Left ventricle myocardium inferior (tissue), 1 donor: ENCODE results near the gene ANKRD17. TPM values are rescaled to one million over a fixed set of nuclear protein-coding genes. Genes with fewer than 3 reads are reported as not detected.

ENCODE experiments used
- DNase-seq: peaks from one replicate; pipeline ENCODE4 v3.0.0-alpha.2; 2020
- H3K27ac ChIP-seq: fragments of 200-600 bp; replicated peaks from 2 replicates; pipeline ENCODE4 v1.8.0; 2021
- H3K27me3 ChIP-seq: fragments of 200-600 bp; 2 replicates; pipeline ENCODE4 v1.8.0; 2021; ENCODE audit warnings: low read depth
- H3K36me3 ChIP-seq: fragments of 200-600 bp; 2 replicates; pipeline ENCODE4 v1.8.0; 2021
- H3K4me1 ChIP-seq: fragments of 200-600 bp; 2 replicates; pipeline ENCODE4 v1.8.0; 2021
- H3K4me3 ChIP-seq: fragments of 200-600 bp; 2 replicates; pipeline ENCODE4 v1.8.0; 2021; ENCODE audit warnings: mild to moderate bottlenecking, moderate library complexity
- H3K9me3 ChIP-seq: fragments of 200-600 bp; replicated peaks from 2 replicates; pipeline ENCODE4 v1.8.0; 2021
- CTCF ChIP-seq: fragments of 200-600 bp; IDR thresholded peaks from 2 replicates; pipeline ENCODE4 v1.8.0; 2021; ENCODE audit warnings: antibody characterized with exemption, mild to moderate bottlenecking, borderline replicate concordance
- intact Hi-C: fragments of 100-400 bp; cut with micrococcal nuclease; formaldehyde crosslinking; loops from one replicate; pipeline ENCODE4 v1.11.0; 2022
- total RNA-seq: library from RNA; stranded (reverse); fragmentation: NEBNext Ultra II Directional; extraction: Animal tissue kit (Norgen Biotek cat#: 25700); gene quantifications from one replicate; pipeline ENCODE4 v1.2.1, GENCODE V29; 2021
- donor health status: DM: no; HTN: yes; CAD: no; lungs with severe emphysema.

Gene ANKRD17
- total RNA-seq, 1 donor from 2014 or later = 54.1 TPM

- Histone ChIP-seq H3K4me1 (peaks cover 71% of the 10 kb centered on the region), H3K9me3 (no peaks in the 10 kb centered on the region), H3K4me3 (no peak overlapping the region), H3K36me3 (no peaks in the 10 kb centered on the region), H3K27ac (no peak overlapping the region), H3K27me3 (no peaks in the 10 kb centered on the region)
- DNase-seq = no peak
- intact Hi-C loops = no loop called here
- no peak for TF ChIP-seq CTCF
Measured at GRCh38 chr4:73251384-73251783, 7.2 kb downstream of the ANKRD17 start.

- Histone ChIP-seq H3K27me3 (no peaks in the 10 kb centered on the region), H3K4me1 (peaks cover 71% of the 10 kb centered on the region), H3K27ac (no peak overlapping the region), H3K4me3 (no peak overlapping the region), H3K36me3 (no peaks in the 10 kb centered on the region), H3K9me3 (no peaks in the 10 kb centered on the region)
- intact Hi-C loops = no loop called here
- no peak for DNase-seq
- no peak for TF ChIP-seq CTCF
Measured at GRCh38 chr4:73250642-73251041, 8.0 kb downstream of the ANKRD17 start.

DNA sequence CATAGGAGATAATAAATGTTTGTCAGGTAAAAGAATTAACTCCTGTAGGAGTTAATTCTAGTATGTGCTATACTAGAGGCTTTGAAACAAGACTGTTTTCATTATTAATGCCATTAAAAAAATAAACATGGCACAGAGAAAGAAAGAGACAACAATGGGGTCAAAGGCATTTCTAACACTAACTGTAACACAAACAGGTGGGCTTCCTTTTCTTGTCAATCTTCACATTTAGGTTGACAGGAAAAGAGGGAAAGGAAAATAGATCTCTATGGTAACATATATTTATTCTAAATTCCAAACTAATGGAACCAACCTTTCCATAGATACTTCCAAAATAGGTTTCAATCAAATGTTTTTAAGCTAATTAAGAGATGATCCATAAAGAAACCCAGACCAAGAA lies 9.8 kb downstream of the ANKRD17 start:
- intact Hi-C loops = no loop called here
- no peak for TF ChIP-seq CTCF
- no peak overlapping the region for H3K27ac ChIP-seq
- H3K4me1 ChIP-seq = peaks cover 68% of the 10 kb centered on the region
- no peak for DNase-seq
- no peaks in the 10 kb centered on the region for H3K36me3 ChIP-seq
- no peak overlapping the region for H3K4me3 ChIP-seq
- H3K27me3 ChIP-seq = no peaks in the 10 kb centered on the region
- H3K9me3 ChIP-seq = no peaks in the 10 kb centered on the region

- H3K4me3 ChIP-seq = no peak overlapping the region
- no peaks in the 10 kb centered on the region for H3K27me3 ChIP-seq
- H3K9me3 ChIP-seq = no peaks in the 10 kb centered on the region
- TF ChIP-seq CTCF = no peak
- DNase-seq = no peak
- H3K4me1 ChIP-seq = peaks cover 68% of the 10 kb centered on the region
- H3K36me3 ChIP-seq = no peaks in the 10 kb centered on the region
- intact Hi-C loops = no loop called here
- H3K27ac ChIP-seq = no peak overlapping the region
Measured at GRCh38 chr4:73248416-73248815, 10.2 kb downstream of the ANKRD17 start.

- Histone ChIP-seq H3K27ac (no peak overlapping the region), H3K36me3 (no peaks in the 10 kb centered on the region), H3K27me3 (no peaks in the 10 kb centered on the region), H3K4me3 (no peak overlapping the region), H3K4me1 (peaks cover 66% of the 10 kb centered on the region), H3K9me3 (no peaks in the 10 kb centered on the region)
- no peak for DNase-seq
- TF ChIP-seq CTCF = no peak
- intact Hi-C loops = no loop called here
Measured at GRCh38 chr4:73247100-73247499, 11.5 kb downstream of the ANKRD17 start.

GRCh38 chr4:73245955-73246354 lies 12.6 kb downstream of the ANKRD17 start:
- intact Hi-C loops = no loop called here
- Histone ChIP-seq H3K9me3 (no peaks in the 10 kb centered on the region), H3K4me3 (no peak overlapping the region), H3K27ac (no peak overlapping the region), H3K4me1 (peaks cover 66% of the 10 kb centered on the region), H3K36me3 (no peaks in the 10 kb centered on the region), H3K27me3 (no peaks in the 10 kb centered on the region)
- DNase-seq = no peak
- TF ChIP-seq CTCF = no peak
